PC-9 (cell line): ENCODE measurements around the gene UAP1L1. TPM values are rescaled to one million over a fixed set of nuclear protein-coding genes. Genes with fewer than 3 reads are reported as not detected.
A peak's percentile ranks its signal among the peaks of the same experiment; 100 is the strongest.
"Not testable (repeated sequence)": the region's sequence is repeated elsewhere in the genome, so short reads cannot be mapped to it uniquely, and the experiment has no call there.

Experiments
- BruUV-seq: library from RNA; stranded (reverse); fragments of 400-500 nt; replicated peaks from 2 replicates; lab custom pipeline; 2021; lab: Mats Ljungman, UMichigan
- CTCF ChIA-PET: fragments of 300-600 bp; sonication (Branson Sonifier 250); formaldehyde crosslinking; loops from one replicate; lab custom pipeline; 2022; ENCODE audit warnings: antibody characterized with exemption; lab: Charles Lee
- POLR2A ChIA-PET: fragments of 300-600 bp; sonication (Branson Sonifier 250); formaldehyde crosslinking; loops from one replicate; lab custom pipeline; 2022; ENCODE audit warnings: antibody characterized with exemption; ENCODE audit not compliant: unreplicated experiment; lab: Charles Lee
- DNase-seq, 2 experiments: peaks; one replicate each; pipeline versions ENCODE4 v3.0.0 to v3.0.0-alpha.2; 2015 to 2022; ENCODE audit warnings: mixed read lengths in 1 of 2
- H2AFZ ChIP-seq: fragments of 200-600 bp; sonication (generic); 2 replicates; pipeline ENCODE4 v1.8.1; 2017; ENCODE audit warnings: antibody characterized with exemption
- H3F3A ChIP-seq: fragments of 200-600 bp; sonication (generic); 2 replicates; pipeline ENCODE4 v1.8.1; 2017; ENCODE audit warnings: antibody characterized with exemption, mild to moderate bottlenecking, low read depth; ENCODE audit not compliant: insufficient read depth
- H3K27ac ChIP-seq: fragments of 200-600 bp; sonication (generic); 2 replicates; pipeline ENCODE4 v1.6.1; 2016; ENCODE audit warnings: mixed run types
- H3K27me3 ChIP-seq: fragments of 200-600 bp; sonication (generic); 2 replicates; pipeline ENCODE4 v1.6.1; 2016; ENCODE audit warnings: low read depth, mixed run types; ENCODE audit not compliant: insufficient read depth
- H3K36me3 ChIP-seq: fragments of 200-600 bp; sonication (generic); 2 replicates; pipeline ENCODE4 v1.6.1; 2016; ENCODE audit warnings: low read depth, mixed run types
- H3K4me1 ChIP-seq: fragments of 200-600 bp; sonication (generic); replicated peaks from 2 replicates; pipeline ENCODE4 v1.6.1; 2016; ENCODE audit warnings: mixed run types; ENCODE audit not compliant: insufficient read depth
- H3K4me2 ChIP-seq: fragments of 200-600 bp; sonication (generic); 2 replicates; pipeline ENCODE4 v1.6.1; 2017; ENCODE audit warnings: mixed run types
- H3K4me3 ChIP-seq: fragments of 200-600 bp; sonication (generic); 2 replicates; pipeline ENCODE4 v1.6.1; 2016; ENCODE audit warnings: mixed run types
- H3K79me2 ChIP-seq: fragments of 200-600 bp; sonication (generic); 2 replicates; pipeline ENCODE4 v1.6.1; 2017; ENCODE audit warnings: low read depth, mixed run types
- H3K9me2 ChIP-seq: fragments of 200-600 bp; sonication (generic); 2 replicates; pipeline ENCODE4 v1.8.1; 2017; ENCODE audit warnings: mild to moderate bottlenecking; ENCODE audit not compliant: insufficient read depth
- H3K9me3 ChIP-seq: fragments of 200-600 bp; sonication (generic); 2 replicates; pipeline ENCODE4 v1.8.1; 2016; ENCODE audit warnings: low read depth; ENCODE audit not compliant: insufficient read depth
- H4K20me1 ChIP-seq: fragments of 200-600 bp; sonication (generic); 2 replicates; pipeline ENCODE4 v1.8.1; 2017; ENCODE audit not compliant: insufficient read depth
- CTCF ChIP-seq: fragments of 200-600 bp; sonication (generic); conservative IDR thresholded peaks from 2 replicates; pipeline ENCODE4 v1.6.1; 2017; ENCODE audit warnings: mixed run types, antibody characterized with exemption, mild to moderate bottlenecking, moderate library complexity
- EZH2 ChIP-seq: fragments of 200-600 bp; sonication (generic); IDR thresholded peaks from 2 replicates; pipeline ENCODE4 v1.8.0; 2017; ENCODE audit warnings: antibody characterized with exemption, low read depth
- intact Hi-C: fragments of 100-400 bp; cut with micrococcal nuclease; formaldehyde crosslinking; loops from one replicate; pipeline ENCODE4 v1.10.0; 2022; ENCODE audit not compliant: unreplicated experiment
- total RNA-seq: library from RNA; stranded (reverse); gene quantifications from 2 replicates; pipeline ENCODE4 v1.2.3, GENCODE V29; 2021

The UAP1L1 gene
- total RNA-seq, 1 experiment from 2014 or later, result 9.9 TPM

- H2AFZ ChIP-seq, result no peak overlapping the region
- no TSS peak for BruUV-seq
- no peaks in the 10 kb centered on the region for H3K4me1 ChIP-seq
- no peaks in the 10 kb centered on the region for H3K27me3 ChIP-seq
- no peaks in the 10 kb centered on the region for H4K20me1 ChIP-seq
- TF ChIP-seq CTCF (no peak), EZH2 (no peak)
- H3K36me3 ChIP-seq, result no peaks in the 10 kb centered on the region
- no peaks in the 10 kb centered on the region for H3K9me2 ChIP-seq
- CTCF ChIA-PET, result interaction anchor here (0.6 to 1.5 kb wide), 3 partner anchors 9 to 28 kb away, joined by 3 read pairs; no protein-coding TSS in a partner anchor
- peak in 1 of 2 experiments; percentile 11 for DNase-seq
- no peak overlapping the region for H3K27ac ChIP-seq
- POLR2A ChIA-PET, result no interaction called here
- H3K4me2 ChIP-seq, result no peak overlapping the region
- intact Hi-C loops, result no loop called here
- H3K4me3 ChIP-seq, result no peak overlapping the region
- peaks cover 3% of the 10 kb centered on the region; the same call in 1 of the 2 replicates for H3F3A ChIP-seq
- H3K79me2 ChIP-seq, result no peaks in the 10 kb centered on the region
- H3K9me3 ChIP-seq, result no peaks in the 10 kb centered on the region
Measured at GRCh38 chr9:137058521-137059234, 18.6 kb upstream of the UAP1L1 start.

- DNase-seq, result peak in 1 of 2 experiments; percentile 8
- Histone ChIP-seq H3K9me3 (no peaks in the 10 kb centered on the region), H3K36me3 (no peaks in the 10 kb centered on the region), H3F3A (peaks cover 7% of the 10 kb centered on the region; the same call in 1 of the 2 replicates), H2AFZ (no peak overlapping the region), H3K4me3 (no peak overlapping the region), H3K79me2 (no peaks in the 10 kb centered on the region), H3K9me2 (no peaks in the 10 kb centered on the region), H3K4me1 (no peaks in the 10 kb centered on the region), H3K27me3 (no peaks in the 10 kb centered on the region), H4K20me1 (no peaks in the 10 kb centered on the region; the same call in 1 of the 2 replicates), H3K4me2 (no peak overlapping the region), H3K27ac (no peak overlapping the region)
- intact Hi-C loops, result no loop called here
- TF ChIP-seq EZH2, result no peak
- TF ChIP-seq CTCF, result no peak
- BruUV-seq, result TSS peak; percentile 69
- ChIA-PET POLR2A (no interaction called here), CTCF (no interaction called here)
Measured at GRCh38 chr9:137062384-137062783, 14.9 kb upstream of the UAP1L1 start.

GRCh38 chr9:137062798-137063197 lies 14.5 kb upstream of the UAP1L1 start:
- DNase-seq, CTCF ChIA-PET, H3F3A ChIP-seq, H3K36me3 ChIP-seq, H3K27me3 ChIP-seq, BruUV-seq, H3K4me1 ChIP-seq, H3K9me2 ChIP-seq, H3K79me2 ChIP-seq, H4K20me1 ChIP-seq, intact Hi-C loops, H3K4me2 ChIP-seq, H2AFZ ChIP-seq, H3K9me3 ChIP-seq, POLR2A ChIA-PET, H3K27ac ChIP-seq, H3K4me3 ChIP-seq: not testable (repeated sequence)
